Lower leg skin (tissue), 3 donors: ENCODE measurements around the gene SAFB.

Source experiments
- CTCF ChIP-seq, 3 donors: fragments of 450-650 bp; IDR thresholded peaks; one replicate each; pipeline ENCODE4 v1.5.1; 2016; ENCODE audit warnings: antibody characterized with exemption in 3 of 3, mild to moderate bottlenecking in 3 of 3, moderate library complexity in 2 of 3
- POLR2A ChIP-seq, 2 donors: fragments of 450-650 bp; IDR thresholded peaks; one replicate each; pipeline ENCODE4 v1.6.1; 2016 to 2017; ENCODE audit warnings: antibody characterized with exemption in 2 of 2, mild to moderate bottlenecking in 1 of 2, moderate library complexity in 1 of 2

- TF ChIP-seq CTCF (IDR thresholded peaks at IDR 0.05) = no peak
- no peak for TF ChIP-seq POLR2A (IDR thresholded peaks at IDR 0.05)
Measured at GRCh38 chr19:5579286-5579685, 43.6 kb upstream of the SAFB start.
